ENCODE measurements around the gene LYRM4. TPM values are rescaled to one million over a fixed set of nuclear protein-coding genes. Genes with fewer than 3 reads are reported as not detected.

LYRM4 gene
- total and polyA plus RNA-seq, 9 of the 15 experiments (the other 6 are each of a cell fraction or from before 2014, with no cell fraction given), result 24.2 to 69.4 (median 41.8) TPM

DNA sequence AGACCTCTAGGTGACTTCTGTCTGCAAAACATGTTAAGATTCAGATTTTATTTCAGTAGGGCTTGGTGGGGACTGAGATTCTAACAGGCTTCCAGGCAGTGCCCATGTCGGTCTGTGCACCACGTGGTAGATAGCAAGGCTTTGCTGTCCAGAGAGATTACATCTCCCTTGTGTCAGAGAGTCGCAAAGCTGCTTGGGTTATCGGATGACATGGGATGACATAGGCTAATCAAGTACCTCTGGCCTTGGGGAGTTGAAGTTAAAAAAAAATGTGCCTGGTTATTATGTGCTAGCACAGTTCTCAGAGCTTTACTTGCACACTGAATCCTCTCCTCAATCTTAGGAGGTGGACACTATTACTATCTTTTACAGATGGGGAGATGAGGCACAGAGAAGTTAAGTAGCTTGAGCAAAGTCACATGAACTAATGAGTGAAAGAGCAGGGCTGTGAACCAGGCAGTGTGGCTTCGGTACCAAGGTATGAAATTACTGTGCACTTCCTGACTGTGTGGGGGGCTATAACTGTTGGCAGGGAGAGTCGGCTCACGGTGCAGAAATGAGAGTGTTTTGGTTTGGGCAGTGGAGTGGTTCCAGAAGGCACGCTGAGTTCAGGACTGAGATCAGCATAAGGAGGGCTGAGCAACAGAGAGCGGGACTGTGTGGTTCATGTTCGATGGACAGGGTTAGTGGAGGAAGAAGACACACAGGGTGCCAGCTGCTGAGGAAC lies 41.6 kb upstream of the LYRM4 start (continued):
- TF ChIP-seq CREB1 (IDR thresholded peaks at IDR 0.05) (no peak), CREB1 (CRISPR knock-in tag; IDR thresholded peaks at IDR 0.05) (peak; percentile 33; the same call in 1 of the 2 replicates), ZBTB17 (CRISPR knock-in tag; IDR thresholded peaks at IDR 0.05) (no peak), TARDBP (IDR thresholded peaks at IDR 0.05) (no peak), ZC3H4 (CRISPR knock-in tag; IDR thresholded peaks at IDR 0.05; ENCODE audit: borderline replicate concordance) (no peak), MCM5 (IDR thresholded peaks at IDR 0.05; ENCODE audit: low read depth) (no peak), MBD2 (IDR thresholded peaks at IDR 0.05; ENCODE audit: borderline replicate concordance, low read depth) (no peak), RFX1 (IDR thresholded peaks at IDR 0.05) (no peak), KAT7 (CRISPR knock-in tag; IDR thresholded peaks at IDR 0.05; ENCODE audit: borderline replicate concordance) (no peak), ZNF444 (CRISPR knock-in tag; IDR thresholded peaks at IDR 0.05) (no peak), ETV6 (IDR thresholded peaks at IDR 0.05; ENCODE audit: borderline replicate concordance in 1 of 2, low read depth in 2 of 2, low read length in 1 of 2) (no peak), ETV6 (CRISPR knock-in tag; IDR thresholded peaks at IDR 0.05; ENCODE audit: borderline replicate concordance) (no peak), LARP7 (IDR thresholded peaks at IDR 0.05) (no peak), NR3C1 (CRISPR knock-in tag; IDR thresholded peaks at IDR 0.05) (no peak), GATAD2B (IDR thresholded peaks at IDR 0.05; ENCODE audit: borderline replicate concordance) (0 out of 2 replicates have a peak, but pooled peaks have one; percentile 12), HOXB6 (CRISPR knock-in tag; IDR thresholded peaks at IDR 0.05; ENCODE audit: borderline replicate concordance) (no peak), SMARCA4 (IDR thresholded peaks at IDR 0.05) (peak; percentile 55)
- TF ChIP-seq, protein P1, sequence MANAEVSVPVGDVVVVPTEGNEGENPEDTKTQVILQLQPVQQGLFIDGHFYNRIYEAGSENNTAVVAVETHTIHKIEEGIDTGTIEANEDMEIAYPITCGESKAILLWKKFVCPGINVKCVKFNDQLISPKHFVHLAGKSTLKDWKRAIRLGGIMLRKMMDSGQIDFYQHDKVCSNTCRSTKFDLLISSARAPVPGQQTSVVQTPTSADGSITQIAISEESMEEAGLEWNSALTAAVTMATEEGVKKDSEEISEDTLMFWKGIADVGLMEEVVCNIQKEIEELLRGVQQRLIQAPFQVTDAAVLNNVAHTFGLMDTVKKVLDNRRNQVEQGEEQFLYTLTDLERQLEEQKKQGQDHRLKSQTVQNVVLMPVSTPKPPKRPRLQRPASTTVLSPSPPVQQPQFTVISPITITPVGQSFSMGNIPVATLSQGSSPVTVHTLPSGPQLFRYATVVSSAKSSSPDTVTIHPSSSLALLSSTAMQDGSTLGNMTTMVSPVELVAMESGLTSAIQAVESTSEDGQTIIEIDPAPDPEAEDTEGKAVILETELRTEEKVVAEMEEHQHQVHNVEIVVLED (CRISPR knock-in tag; IDR thresholded peaks at IDR 0.05), result no peak
- TF ChIP-seq, protein P2, sequence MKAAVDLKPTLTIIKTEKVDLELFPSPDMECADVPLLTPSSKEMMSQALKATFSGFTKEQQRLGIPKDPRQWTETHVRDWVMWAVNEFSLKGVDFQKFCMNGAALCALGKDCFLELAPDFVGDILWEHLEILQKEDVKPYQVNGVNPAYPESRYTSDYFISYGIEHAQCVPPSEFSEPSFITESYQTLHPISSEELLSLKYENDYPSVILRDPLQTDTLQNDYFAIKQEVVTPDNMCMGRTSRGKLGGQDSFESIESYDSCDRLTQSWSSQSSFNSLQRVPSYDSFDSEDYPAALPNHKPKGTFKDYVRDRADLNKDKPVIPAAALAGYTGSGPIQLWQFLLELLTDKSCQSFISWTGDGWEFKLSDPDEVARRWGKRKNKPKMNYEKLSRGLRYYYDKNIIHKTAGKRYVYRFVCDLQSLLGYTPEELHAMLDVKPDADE (conservative IDR thresholded peaks at IDR 0.05; ENCODE audit: control insufficient read depth, low read depth, low read length), result no peak
- TF ChIP-seq, protein P3, sequence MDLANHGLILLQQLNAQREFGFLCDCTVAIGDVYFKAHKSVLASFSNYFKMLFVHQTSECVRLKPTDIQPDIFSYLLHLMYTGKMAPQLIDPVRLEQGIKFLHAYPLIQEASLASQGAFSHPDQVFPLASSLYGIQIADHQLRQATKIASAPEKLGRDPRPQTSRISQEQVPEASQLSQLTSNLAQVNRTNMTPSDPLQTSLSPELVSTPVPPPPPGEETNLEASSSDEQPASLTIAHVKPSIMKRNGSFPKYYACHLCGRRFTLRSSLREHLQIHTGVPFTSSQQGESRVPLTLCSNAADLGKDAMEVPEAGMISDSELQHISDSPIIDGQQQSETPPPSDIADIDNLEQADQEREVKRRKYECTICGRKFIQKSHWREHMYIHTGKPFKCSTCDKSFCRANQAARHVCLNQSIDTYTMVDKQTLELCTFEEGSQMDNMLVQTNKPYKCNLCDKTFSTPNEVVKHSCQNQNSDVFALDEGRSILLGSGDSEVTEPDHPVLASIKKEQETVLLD (IDR thresholded peaks at IDR 0.05), result no peak; the same call in 1 of the 2 replicates
- TF ChIP-seq, protein P4, sequence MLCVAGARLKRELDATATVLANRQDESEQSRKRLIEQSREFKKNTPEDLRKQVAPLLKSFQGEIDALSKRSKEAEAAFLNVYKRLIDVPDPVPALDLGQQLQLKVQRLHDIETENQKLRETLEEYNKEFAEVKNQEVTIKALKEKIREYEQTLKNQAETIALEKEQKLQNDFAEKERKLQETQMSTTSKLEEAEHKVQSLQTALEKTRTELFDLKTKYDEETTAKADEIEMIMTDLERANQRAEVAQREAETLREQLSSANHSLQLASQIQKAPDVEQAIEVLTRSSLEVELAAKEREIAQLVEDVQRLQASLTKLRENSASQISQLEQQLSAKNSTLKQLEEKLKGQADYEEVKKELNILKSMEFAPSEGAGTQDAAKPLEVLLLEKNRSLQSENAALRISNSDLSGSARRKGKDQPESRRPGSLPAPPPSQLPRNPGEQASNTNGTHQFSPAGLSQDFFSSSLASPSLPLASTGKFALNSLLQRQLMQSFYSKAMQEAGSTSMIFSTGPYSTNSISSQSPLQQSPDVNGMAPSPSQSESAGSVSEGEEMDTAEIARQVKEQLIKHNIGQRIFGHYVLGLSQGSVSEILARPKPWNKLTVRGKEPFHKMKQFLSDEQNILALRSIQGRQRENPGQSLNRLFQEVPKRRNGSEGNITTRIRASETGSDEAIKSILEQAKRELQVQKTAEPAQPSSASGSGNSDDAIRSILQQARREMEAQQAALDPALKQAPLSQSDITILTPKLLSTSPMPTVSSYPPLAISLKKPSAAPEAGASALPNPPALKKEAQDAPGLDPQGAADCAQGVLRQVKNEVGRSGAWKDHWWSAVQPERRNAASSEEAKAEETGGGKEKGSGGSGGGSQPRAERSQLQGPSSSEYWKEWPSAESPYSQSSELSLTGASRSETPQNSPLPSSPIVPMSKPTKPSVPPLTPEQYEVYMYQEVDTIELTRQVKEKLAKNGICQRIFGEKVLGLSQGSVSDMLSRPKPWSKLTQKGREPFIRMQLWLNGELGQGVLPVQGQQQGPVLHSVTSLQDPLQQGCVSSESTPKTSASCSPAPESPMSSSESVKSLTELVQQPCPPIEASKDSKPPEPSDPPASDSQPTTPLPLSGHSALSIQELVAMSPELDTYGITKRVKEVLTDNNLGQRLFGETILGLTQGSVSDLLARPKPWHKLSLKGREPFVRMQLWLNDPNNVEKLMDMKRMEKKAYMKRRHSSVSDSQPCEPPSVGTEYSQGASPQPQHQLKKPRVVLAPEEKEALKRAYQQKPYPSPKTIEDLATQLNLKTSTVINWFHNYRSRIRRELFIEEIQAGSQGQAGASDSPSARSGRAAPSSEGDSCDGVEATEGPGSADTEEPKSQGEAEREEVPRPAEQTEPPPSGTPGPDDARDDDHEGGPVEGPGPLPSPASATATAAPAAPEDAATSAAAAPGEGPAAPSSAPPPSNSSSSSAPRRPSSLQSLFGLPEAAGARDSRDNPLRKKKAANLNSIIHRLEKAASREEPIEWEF (CRISPR knock-in tag; IDR thresholded peaks at IDR 0.05), result 0 out of 2 replicates have a peak, but pooled peaks have one; percentile 61

Data from K562 (cell line).